T-helper 2 cell (primary cell): ENCODE data around the gene MLXIPL.
A peak's percentile ranks its signal among the peaks of the same experiment; 100 is the strongest.
"Not testable (repeated sequence)": the region's sequence is repeated elsewhere in the genome, so short reads cannot be mapped to it uniquely, and the experiment has no call there.

Experiments
- DNase-seq, 5 experiments: peaks; one replicate each; pipeline versions ENCODE4 v3.0.0 to v3.0.0-alpha.2; 2012 to 2022

The MLXIPL gene

GRCh38 chr7:73578342-73579128 lies 45.8 kb downstream of the MLXIPL start, which contains the start of gene TBL2:
Gene TBL2, minus strand, starts transcription at chr7:73578579. Its CDS starts 30 bp downstream, at chr7:73578549.
- DNase-seq: peak; percentile 98 to 100 (median 98)

- no peak for DNase-seq
These were observed 46.5 kb downstream of the MLXIPL start for GRCh38 chr7:73577627-73578341.

- no peak for DNase-seq
These were observed 50.5 kb downstream of the MLXIPL start for GRCh38 chr7:73573791-73574190.

- no peak for DNase-seq
These were observed 51.0 kb downstream of the MLXIPL start for GRCh38 chr7:73573276-73573675.

GRCh38 chr7:73572767-73573186 lies 51.5 kb downstream of the MLXIPL start:
- no peak for DNase-seq

- no peak for DNase-seq
These were observed 53.3 kb downstream of the MLXIPL start for GRCh38 chr7:73570977-73571376.

GRCh38 chr7:73570521-73570920 lies 53.8 kb downstream of the MLXIPL start:
- DNase-seq: no peak

GRCh38 chr7:73569042-73569608 lies 55.2 kb downstream of the MLXIPL start:
- no peak for DNase-seq

- DNase-seq: no peak
These were observed 56.3 kb downstream of the MLXIPL start for GRCh38 chr7:73567846-73568685.

- no peak for DNase-seq
These were observed 57.2 kb downstream of the MLXIPL start for GRCh38 chr7:73567140-73567539.

GRCh38 chr7:73566431-73566830 lies 57.9 kb downstream of the MLXIPL start:
- peak in 1 of 5 experiments; percentile 33 for DNase-seq

- peak in 1 of 5 experiments; percentile 33 for DNase-seq
These were observed 58.5 kb downstream of the MLXIPL start for GRCh38 chr7:73565675-73566340.

- DNase-seq: peak in 1 of 5 experiments; percentile 38
These were observed 64.0 kb downstream of the MLXIPL start for GRCh38 chr7:73560109-73560835.

- DNase-seq: peak; percentile 60 to 90 (median 72)
These were observed 66.7 kb downstream of the MLXIPL start, which contains the start of gene BCL7B for GRCh38 chr7:73557397-73558257. Gene BCL7B, minus strand, starts transcription at chr7:73557690. Its CDS starts 112 bp downstream, at chr7:73557578.

GRCh38 chr7:73557108-73557396 lies 67.3 kb downstream of the MLXIPL start:
- DNase-seq: peak; percentile 84 to 97 (median 89)

- DNase-seq: no peak
These were observed 67.9 kb downstream of the MLXIPL start for GRCh38 chr7:73556208-73557107.

GRCh38 chr7:73555411-73555982 lies 68.8 kb downstream of the MLXIPL start:
- DNase-seq: no peak

- DNase-seq: not testable (repeated sequence)
These were observed 74.2 kb downstream of the MLXIPL start for GRCh38 chr7:73550093-73550492.

GRCh38 chr7:73549176-73549575 lies 75.1 kb downstream of the MLXIPL start:
- no peak for DNase-seq
